K562 (cell line): Measurements from ENCODE around the gene NUP160. TPM values are rescaled to one million over a fixed set of nuclear protein-coding genes. Genes with fewer than 3 reads are reported as not detected.

Experiments
- BRD9 ChIP-seq: fragments of 450-650 bp; IDR thresholded peaks from 2 replicates; pipeline ENCODE4 v1.6.1; 2018; ENCODE audit warnings: low read depth; ENCODE audit not compliant: partially characterized antibody
- CCAR2 ChIP-seq: fragments of 200-400 bp; formaldehyde crosslinking; IDR thresholded peaks from 2 replicates; pipeline ENCODE4 v1.6.1; 2017; ENCODE audit warnings: mild to moderate bottlenecking, low read depth, low read length
- HDAC1 ChIP-seq, 2 experiments: fragments of 450-650 bp; IDR thresholded peaks; 2 replicates each; pipeline ENCODE4 v1.6.1; 2016 to 2017; ENCODE audit warnings: inconsistent platforms in 1 of 2, mild to moderate bottlenecking in 1 of 2, moderate library complexity in 1 of 2
- PHF8 ChIP-seq: fragments of 200-600 bp; sonication (generic); IDR thresholded peaks from 2 replicates; pipeline ENCODE4 v1.6.1; 2012; ENCODE audit warnings: mixed run types, mild to moderate bottlenecking, inconsistent platforms, low read length, moderate library complexity, borderline replicate concordance
- PRPF4 ChIP-seq: fragments of 200-400 bp; formaldehyde crosslinking; IDR thresholded peaks from one replicate; pipeline ENCODE4 v1.6.1; 2017; ENCODE audit warnings: low read length, low read depth, mild to moderate bottlenecking; ENCODE audit not compliant: insufficient read depth, poor library complexity, severe bottlenecking
- PYGO2 ChIP-seq: fragments of 450-650 bp; IDR thresholded peaks from 2 replicates; pipeline ENCODE4 v1.6.1; 2016; ENCODE audit warnings: mild to moderate bottlenecking, missing genetic modification characterization, moderate library complexity, missing compliant biosample characterization
- SP1 ChIP-seq: sonication (generic); formaldehyde crosslinking; IDR thresholded peaks from 2 replicates; pipeline ENCODE4 v1.8.1; 2022; ENCODE audit warnings: mild to moderate bottlenecking, missing genetic modification reagents
- TEAD4 ChIP-seq, 2 experiments: sonication (generic) in 1 of 2; formaldehyde crosslinking in 1 of 2; IDR thresholded peaks; 2 replicates each; pipeline versions ENCODE4 v1.6.1 to v1.8.0; 2012 to 2022; ENCODE audit warnings: borderline replicate concordance in 1 of 2, inconsistent platforms in 1 of 2, low read length in 1 of 2, mild to moderate bottlenecking in 1 of 2, missing genetic modification reagents in 1 of 2
- ZNF507 ChIP-seq: conservative IDR thresholded peaks from 2 replicates; pipeline ENCODE4 v1.6.1; 2017; ENCODE audit warnings: missing genetic modification characterization, missing compliant biosample characterization
- ZNF551 ChIP-seq: fragments of 250-450 bp; sonication (Bioruptor Pico); IDR thresholded peaks from 2 replicates; pipeline ENCODE4 v1.5.0; 2021; ENCODE audit warnings: mild to moderate bottlenecking, moderate library complexity
- polyA plus RNA-seq, 8 experiments: library from polyadenylated mRNA; depleted of rRNA in 4 of 8; stranded (reverse) in 5 of 8; unstranded in 3 of 8; fragments of >200 nt; fragmentation: Nextera tagmentation in 2 of 8; fragmentation: Illumina TruSeq in 1 of 8; extraction: Ambion mirVana in 2 of 8; extraction: Trizol in 1 of 8; gene quantifications; 2 replicates each; pipeline versions ENCODE4 v1.2.1 to v1.2.3, GENCODE V29; 2011 to 2014; ENCODE audit warnings: inconsistent platforms in 1 of 8, missing spikeins in 1 of 8
- total RNA-seq, 7 experiments: library from RNA; depleted of rRNA in 6 of 7; stranded (reverse); fragments of >200 nt in 6 of 7; fragmentation: Illumina TruSeq in 2 of 7; extraction: Trizol in 2 of 7; gene quantifications; 2 replicates each; pipeline versions ENCODE4 v1.2.1 to v1.2.3, GENCODE V29; 2011 to 2021; ENCODE audit warnings: low replicate concordance in 1 of 7
- TF ChIP-seq, protein P1 (sequence below): sonication (generic); formaldehyde crosslinking; IDR thresholded peaks from 2 replicates; pipeline ENCODE4 v1.8.1; 2023; ENCODE audit warnings: mild to moderate bottlenecking, missing genetic modification reagents
- TF ChIP-seq, protein P2 (sequence below), 3 experiments: fragments of 200-800 bp in 1 of 3; sonication (Bioruptor generic) in 1 of 3; sonication (generic) in 1 of 3; formaldehyde crosslinking in 1 of 3; IDR thresholded peaks; 2 replicates each; pipeline versions ENCODE4 v1.6.1 to v1.8.0; 2016 to 2022; ENCODE audit warnings: mild to moderate bottlenecking in 2 of 3, missing compliant biosample characterization in 2 of 3, missing genetic modification characterization in 2 of 3, missing genetic modification reagents in 1 of 3
- TF ChIP-seq, protein P3 (sequence below): IDR thresholded peaks from 2 replicates; pipeline ENCODE4 v1.6.1; 2014; ENCODE audit warnings: antibody characterized with exemption

Gene NUP160
- total and polyA plus RNA-seq, 9 of the 15 experiments (the other 6 are each of a cell fraction or from before 2014, with no cell fraction given): 41.5 to 112 (median 65.0) TPM

DNA sequence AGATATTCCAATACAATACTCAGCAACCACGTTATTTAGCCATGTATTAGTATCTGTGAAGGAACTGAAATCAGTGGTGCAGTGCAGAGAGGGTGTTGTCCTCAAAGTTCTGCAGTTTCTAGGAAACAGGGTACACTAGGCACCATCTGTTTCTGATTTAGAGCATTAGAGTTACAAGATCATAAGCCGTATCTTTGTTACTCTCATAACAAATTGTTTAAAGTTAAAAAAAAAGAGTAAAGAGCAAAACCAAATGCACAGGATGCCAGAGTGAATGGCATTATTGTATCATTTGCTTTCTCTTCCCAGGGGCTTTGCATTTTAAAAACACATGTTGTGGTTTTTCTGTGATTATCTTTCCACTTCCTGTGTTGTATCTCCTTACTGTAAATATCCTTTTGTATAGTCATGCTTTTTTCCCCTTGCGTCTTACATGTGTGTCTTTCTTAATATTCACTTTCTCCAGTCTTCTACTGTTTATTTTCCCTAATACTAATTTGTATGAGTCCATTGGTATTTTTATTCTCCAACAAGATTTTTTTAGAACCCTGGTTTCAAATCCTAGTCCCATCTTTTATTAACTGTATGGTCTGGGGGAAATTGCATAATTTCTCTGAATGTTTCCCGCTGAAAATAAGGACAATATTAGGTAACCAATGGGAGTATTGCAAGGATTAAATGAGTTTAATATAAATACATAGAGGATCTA, 15.2 kb upstream of the NUP160 start (continued):
- TF ChIP-seq, protein P1, sequence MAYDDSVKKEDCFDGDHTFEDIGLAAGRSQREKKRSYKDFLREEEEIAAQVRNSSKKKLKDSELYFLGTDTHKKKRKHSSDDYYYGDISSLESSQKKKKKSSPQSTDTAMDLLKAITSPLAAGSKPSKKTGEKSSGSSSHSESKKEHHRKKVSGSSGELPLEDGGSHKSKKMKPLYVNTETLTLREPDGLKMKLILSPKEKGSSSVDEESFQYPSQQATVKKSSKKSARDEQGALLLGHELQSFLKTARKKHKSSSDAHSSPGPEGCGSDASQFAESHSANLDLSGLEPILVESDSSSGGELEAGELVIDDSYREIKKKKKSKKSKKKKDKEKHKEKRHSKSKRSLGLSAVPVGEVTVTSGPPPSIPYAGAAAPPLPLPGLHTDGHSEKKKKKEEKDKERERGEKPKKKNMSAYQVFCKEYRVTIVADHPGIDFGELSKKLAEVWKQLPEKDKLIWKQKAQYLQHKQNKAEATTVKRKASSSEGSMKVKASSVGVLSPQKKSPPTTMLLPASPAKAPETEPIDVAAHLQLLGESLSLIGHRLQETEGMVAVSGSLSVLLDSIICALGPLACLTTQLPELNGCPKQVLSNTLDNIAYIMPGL: no peak
- TF ChIP-seq HDAC1 (IDR thresholded peaks at IDR 0.05): peak in 1 of 2 experiments; percentile 55; a peak in 1 of 4 replicates
- no peak for TF ChIP-seq CCAR2
- peak; percentile 31; the same call in 1 of the 2 replicates for TF ChIP-seq TEAD4 (IDR thresholded peaks at IDR 0.05; ENCODE audit: low read length)
- TF ChIP-seq TEAD4 (CRISPR knock-in tag; IDR thresholded peaks at IDR 0.05; ENCODE audit: borderline replicate concordance): no peak
- no peak for TF ChIP-seq PHF8
- TF ChIP-seq, protein P2, sequence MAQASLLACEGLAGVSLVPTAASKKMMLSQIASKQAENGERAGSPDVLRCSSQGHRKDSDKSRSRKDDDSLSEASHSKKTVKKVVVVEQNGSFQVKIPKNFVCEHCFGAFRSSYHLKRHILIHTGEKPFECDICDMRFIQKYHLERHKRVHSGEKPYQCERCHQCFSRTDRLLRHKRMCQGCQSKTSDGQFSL (CRISPR knock-in tag; IDR thresholded peaks at IDR 0.05): no peak
- TF ChIP-seq, protein P2 (tag; IDR thresholded peaks at IDR 0.05): no peak
- no peak for TF ChIP-seq ZNF551 (CRISPR knock-in tag)
- TF ChIP-seq BRD9: no peak
- TF ChIP-seq SP1: no peak
- TF ChIP-seq PYGO2: no peak
- no peak for TF ChIP-seq PRPF4
- TF ChIP-seq, protein P3, sequence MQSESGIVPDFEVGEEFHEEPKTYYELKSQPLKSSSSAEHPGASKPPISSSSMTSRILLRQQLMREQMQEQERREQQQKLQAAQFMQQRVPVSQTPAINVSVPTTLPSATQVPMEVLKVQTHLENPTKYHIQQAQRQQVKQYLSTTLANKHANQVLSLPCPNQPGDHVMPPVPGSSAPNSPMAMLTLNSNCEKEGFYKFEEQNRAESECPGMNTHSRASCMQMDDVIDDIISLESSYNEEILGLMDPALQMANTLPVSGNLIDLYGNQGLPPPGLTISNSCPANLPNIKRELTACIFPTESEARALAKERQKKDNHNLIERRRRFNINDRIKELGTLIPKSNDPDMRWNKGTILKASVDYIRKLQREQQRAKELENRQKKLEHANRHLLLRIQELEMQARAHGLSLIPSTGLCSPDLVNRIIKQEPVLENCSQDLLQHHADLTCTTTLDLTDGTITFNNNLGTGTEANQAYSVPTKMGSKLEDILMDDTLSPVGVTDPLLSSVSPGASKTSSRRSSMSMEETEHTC: no peak
- no peak for TF ChIP-seq ZNF507
